ENCODE results near the gene RPTOR.

- TF ChIP-seq CTCF (IDR thresholded peaks at IDR 0.05; ENCODE audit: borderline replicate concordance, extremely low read depth, low read length, poor library complexity, severe bottlenecking) (no peak), EZH2 (IDR thresholded peaks at IDR 0.05; ENCODE audit: borderline replicate concordance, low read depth, low read length, severe bottlenecking) (no peak)
Measured at GRCh38 chr17:80618304-80618703, 73.7 kb downstream of the RPTOR start.
